ENCODE results near the gene KIF25.

GRCh38 chr6:167987396-167988153, 9.9 kb upstream of the KIF25 start:
- TF ChIP-seq, protein P1, sequence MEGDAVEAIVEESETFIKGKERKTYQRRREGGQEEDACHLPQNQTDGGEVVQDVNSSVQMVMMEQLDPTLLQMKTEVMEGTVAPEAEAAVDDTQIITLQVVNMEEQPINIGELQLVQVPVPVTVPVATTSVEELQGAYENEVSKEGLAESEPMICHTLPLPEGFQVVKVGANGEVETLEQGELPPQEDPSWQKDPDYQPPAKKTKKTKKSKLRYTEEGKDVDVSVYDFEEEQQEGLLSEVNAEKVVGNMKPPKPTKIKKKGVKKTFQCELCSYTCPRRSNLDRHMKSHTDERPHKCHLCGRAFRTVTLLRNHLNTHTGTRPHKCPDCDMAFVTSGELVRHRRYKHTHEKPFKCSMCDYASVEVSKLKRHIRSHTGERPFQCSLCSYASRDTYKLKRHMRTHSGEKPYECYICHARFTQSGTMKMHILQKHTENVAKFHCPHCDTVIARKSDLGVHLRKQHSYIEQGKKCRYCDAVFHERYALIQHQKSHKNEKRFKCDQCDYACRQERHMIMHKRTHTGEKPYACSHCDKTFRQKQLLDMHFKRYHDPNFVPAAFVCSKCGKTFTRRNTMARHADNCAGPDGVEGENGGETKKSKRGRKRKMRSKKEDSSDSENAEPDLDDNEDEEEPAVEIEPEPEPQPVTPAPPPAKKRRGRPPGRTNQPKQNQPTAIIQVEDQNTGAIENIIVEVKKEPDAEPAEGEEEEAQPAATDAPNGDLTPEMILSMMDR (IDR thresholded peaks at IDR 0.05), result no peak
- TF ChIP-seq, protein P2, sequence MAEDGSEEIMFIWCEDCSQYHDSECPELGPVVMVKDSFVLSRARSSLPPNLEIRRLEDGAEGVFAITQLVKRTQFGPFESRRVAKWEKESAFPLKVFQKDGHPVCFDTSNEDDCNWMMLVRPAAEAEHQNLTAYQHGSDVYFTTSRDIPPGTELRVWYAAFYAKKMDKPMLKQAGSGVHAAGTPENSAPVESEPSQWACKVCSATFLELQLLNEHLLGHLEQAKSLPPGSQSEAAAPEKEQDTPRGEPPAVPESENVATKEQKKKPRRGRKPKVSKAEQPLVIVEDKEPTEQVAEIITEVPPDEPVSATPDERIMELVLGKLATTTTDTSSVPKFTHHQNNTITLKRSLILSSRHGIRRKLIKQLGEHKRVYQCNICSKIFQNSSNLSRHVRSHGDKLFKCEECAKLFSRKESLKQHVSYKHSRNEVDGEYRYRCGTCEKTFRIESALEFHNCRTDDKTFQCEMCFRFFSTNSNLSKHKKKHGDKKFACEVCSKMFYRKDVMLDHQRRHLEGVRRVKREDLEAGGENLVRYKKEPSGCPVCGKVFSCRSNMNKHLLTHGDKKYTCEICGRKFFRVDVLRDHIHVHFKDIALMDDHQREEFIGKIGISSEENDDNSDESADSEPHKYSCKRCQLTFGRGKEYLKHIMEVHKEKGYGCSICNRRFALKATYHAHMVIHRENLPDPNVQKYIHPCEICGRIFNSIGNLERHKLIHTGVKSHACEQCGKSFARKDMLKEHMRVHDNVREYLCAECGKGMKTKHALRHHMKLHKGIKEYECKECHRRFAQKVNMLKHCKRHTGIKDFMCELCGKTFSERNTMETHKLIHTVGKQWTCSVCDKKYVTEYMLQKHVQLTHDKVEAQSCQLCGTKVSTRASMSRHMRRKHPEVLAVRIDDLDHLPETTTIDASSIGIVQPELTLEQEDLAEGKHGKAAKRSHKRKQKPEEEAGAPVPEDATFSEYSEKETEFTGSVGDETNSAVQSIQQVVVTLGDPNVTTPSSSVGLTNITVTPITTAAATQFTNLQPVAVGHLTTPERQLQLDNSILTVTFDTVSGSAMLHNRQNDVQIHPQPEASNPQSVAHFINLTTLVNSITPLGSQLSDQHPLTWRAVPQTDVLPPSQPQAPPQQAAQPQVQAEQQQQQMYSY (CRISPR knock-in tag; IDR thresholded peaks at IDR 0.05), result no peak
- TF ChIP-seq, protein P3, sequence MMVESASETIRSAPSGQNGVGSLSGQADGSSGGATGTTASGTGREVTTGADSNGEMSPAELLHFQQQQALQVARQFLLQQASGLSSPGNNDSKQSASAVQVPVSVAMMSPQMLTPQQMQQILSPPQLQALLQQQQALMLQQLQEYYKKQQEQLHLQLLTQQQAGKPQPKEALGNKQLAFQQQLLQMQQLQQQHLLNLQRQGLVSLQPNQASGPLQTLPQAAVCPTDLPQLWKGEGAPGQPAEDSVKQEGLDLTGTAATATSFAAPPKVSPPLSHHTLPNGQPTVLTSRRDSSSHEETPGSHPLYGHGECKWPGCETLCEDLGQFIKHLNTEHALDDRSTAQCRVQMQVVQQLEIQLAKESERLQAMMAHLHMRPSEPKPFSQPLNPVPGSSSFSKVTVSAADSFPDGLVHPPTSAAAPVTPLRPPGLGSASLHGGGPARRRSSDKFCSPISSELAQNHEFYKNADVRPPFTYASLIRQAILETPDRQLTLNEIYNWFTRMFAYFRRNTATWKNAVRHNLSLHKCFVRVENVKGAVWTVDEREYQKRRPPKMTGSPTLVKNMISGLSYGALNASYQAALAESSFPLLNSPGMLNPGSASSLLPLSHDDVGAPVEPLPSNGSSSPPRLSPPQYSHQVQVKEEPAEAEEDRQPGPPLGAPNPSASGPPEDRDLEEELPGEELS (CRISPR knock-in tag; IDR thresholded peaks at IDR 0.05), result no peak
- no peak for TF ChIP-seq CREB1 (CRISPR knock-in tag; IDR thresholded peaks at IDR 0.05)
- no peak for TF ChIP-seq ESRRA (CRISPR knock-in tag; IDR thresholded peaks at IDR 0.05; ENCODE audit: borderline replicate concordance)

All from WTC11 (cell line).